GM12878 (cell line): ENCODE measurements around the gene TRIM32. TPM values are rescaled to one million over a fixed set of nuclear protein-coding genes. Genes with fewer than 3 reads are reported as not detected.

ENCODE experiments used
- BHLHE40 ChIP-seq, 2 experiments: fragments of 450-650 bp in 1 of 2; IDR thresholded peaks; 2 replicates each; pipeline ENCODE4 v1.6.1; 2011 to 2017; ENCODE audit warnings: low read depth in 2 of 2, borderline replicate concordance in 1 of 2, improper control_type of control experiment in 1 of 2, low read length in 1 of 2, mild to moderate bottlenecking in 1 of 2
- CBFB ChIP-seq: IDR thresholded peaks from 2 replicates; pipeline ENCODE4 v1.6.1; 2016; ENCODE audit warnings: antibody characterized with exemption, low read depth
- CREM ChIP-seq: IDR thresholded peaks from 2 replicates; pipeline ENCODE4 v1.6.1; 2014; ENCODE audit warnings: antibody characterized with exemption, low read depth
- DPF2 ChIP-seq: fragments of 450-650 bp; IDR thresholded peaks from 2 replicates; pipeline ENCODE4 v1.6.1; 2017; ENCODE audit warnings: mild to moderate bottlenecking
- NFYB ChIP-seq: IDR thresholded peaks from 2 replicates; pipeline ENCODE4 v1.6.1; 2011; ENCODE audit warnings: low read depth, mild to moderate bottlenecking, low read length, improper control_type of control experiment, moderate library complexity; ENCODE audit not compliant: insufficient read depth
- PML ChIP-seq: IDR thresholded peaks from 2 replicates; pipeline ENCODE4 v1.6.1; 2012; ENCODE audit warnings: low read length, inconsistent platforms
- POLR2A ChIP-seq: IDR thresholded peaks from 2 replicates; pipeline ENCODE4 v1.6.1; 2011; ENCODE audit warnings: low read depth, mild to moderate bottlenecking, low read length
- RAD51 ChIP-seq: fragments of 450-650 bp; IDR thresholded peaks from 2 replicates; pipeline ENCODE4 v1.6.1; 2016; ENCODE audit warnings: moderate library complexity, mild to moderate bottlenecking, inconsistent platforms
- TAF1 ChIP-seq: IDR thresholded peaks from 2 replicates; pipeline ENCODE4 v1.6.1; 2011; ENCODE audit warnings: mild to moderate bottlenecking, low read depth, low read length, borderline replicate concordance
- polyA plus RNA-seq, 11 experiments: library from polyadenylated mRNA; depleted of rRNA in 4 of 11; unstranded in 6 of 11; stranded (reverse) in 5 of 11; fragments of >200 nt; fragmentation: Nextera tagmentation in 4 of 11; fragmentation: Illumina TruSeq in 1 of 11; extraction: Ambion mirVana in 4 of 11; extraction: Trizol in 1 of 11; gene quantifications; 1 replicate in 1 of 11; 2 replicates in 10 of 11; pipeline versions ENCODE4 v1.2.1 to v1.2.3, GENCODE V29; 2011 to 2016; ENCODE audit warnings: inconsistent platforms in 2 of 11, missing spikeins in 2 of 11, low read depth in 1 of 11
- total RNA-seq, 4 experiments: library from RNA; depleted of rRNA in 3 of 4; stranded (reverse); fragments of >200 nt in 3 of 4; fragmentation: Illumina TruSeq in 1 of 4; extraction: Trizol in 1 of 4; gene quantifications; 2 replicates each; pipeline versions ENCODE4 v1.2.1 to v1.2.3, GENCODE V29; 2013 to 2021
- TF ChIP-seq, protein P1 (sequence below): fragments of 450-650 bp; IDR thresholded peaks from 2 replicates; pipeline ENCODE4 v1.6.1; 2014; ENCODE audit warnings: mild to moderate bottlenecking
- TF ChIP-seq, protein P2 (sequence below): fragments of 450-650 bp; IDR thresholded peaks from 2 replicates; pipeline ENCODE4 v1.6.1; 2017; ENCODE audit warnings: mild to moderate bottlenecking
- TF ChIP-seq, protein P3 (sequence below): fragments of 450-650 bp; IDR thresholded peaks from 2 replicates; pipeline ENCODE4 v1.6.1; 2016; ENCODE audit warnings: mild to moderate bottlenecking, moderate library complexity, borderline replicate concordance
- TF ChIP-seq, protein P4 (sequence below): fragments of 450-650 bp; conservative IDR thresholded peaks from 2 replicates; pipeline ENCODE4 v1.6.1; 2017; ENCODE audit warnings: mild to moderate bottlenecking, moderate library complexity

TRIM32 gene
- total and polyA plus RNA-seq, 10 of the 15 experiments (the other 5 are each of a cell fraction or from before 2014, with no cell fraction given): 7.1 to 23.8 (median 12.2) TPM

DNA sequence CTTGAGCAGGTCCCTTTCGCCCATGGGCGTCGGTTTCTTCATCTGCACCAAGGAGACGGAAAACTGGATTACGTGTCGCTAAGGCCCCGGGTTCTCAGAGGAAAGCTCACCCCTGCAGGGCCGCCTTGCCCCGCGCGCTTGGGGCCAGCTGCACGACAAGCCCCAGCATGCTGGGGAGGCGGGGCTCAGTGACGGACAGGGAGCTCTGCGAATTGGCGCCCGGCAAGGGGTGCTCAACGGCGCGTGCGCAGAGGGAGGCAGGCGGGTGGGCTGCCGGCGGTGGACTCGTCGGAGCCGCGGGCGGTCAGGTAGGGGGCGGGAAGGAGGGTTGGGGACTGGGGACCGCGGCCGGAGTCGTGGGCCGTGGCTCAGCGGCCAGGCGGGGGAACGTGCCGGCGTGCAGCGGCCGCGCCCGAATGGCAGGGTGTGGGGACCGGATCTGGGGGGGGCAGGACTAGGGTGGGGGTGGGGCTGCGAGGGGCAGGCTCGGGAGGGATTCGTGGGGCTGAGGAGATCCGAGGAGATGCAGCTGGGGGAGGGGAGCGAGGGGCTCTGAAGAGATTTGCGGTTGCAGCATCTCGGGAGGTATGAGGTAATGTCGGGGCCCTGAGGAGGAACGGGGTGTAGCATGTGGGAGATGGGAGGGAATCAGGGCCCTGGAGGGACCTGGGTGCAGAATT is at the start of gene TRIM32 (continued):
- TF ChIP-seq, protein P1, sequence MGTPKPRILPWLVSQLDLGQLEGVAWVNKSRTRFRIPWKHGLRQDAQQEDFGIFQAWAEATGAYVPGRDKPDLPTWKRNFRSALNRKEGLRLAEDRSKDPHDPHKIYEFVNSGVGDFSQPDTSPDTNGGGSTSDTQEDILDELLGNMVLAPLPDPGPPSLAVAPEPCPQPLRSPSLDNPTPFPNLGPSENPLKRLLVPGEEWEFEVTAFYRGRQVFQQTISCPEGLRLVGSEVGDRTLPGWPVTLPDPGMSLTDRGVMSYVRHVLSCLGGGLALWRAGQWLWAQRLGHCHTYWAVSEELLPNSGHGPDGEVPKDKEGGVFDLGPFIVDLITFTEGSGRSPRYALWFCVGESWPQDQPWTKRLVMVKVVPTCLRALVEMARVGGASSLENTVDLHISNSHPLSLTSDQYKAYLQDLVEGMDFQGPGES: 0 out of 2 replicates have a peak, but pooled peaks have one; percentile 42
- TF ChIP-seq TAF1: peak; percentile 77; the same call in 1 of the 2 replicates
- TF ChIP-seq BHLHE40 (IDR thresholded peaks at IDR 0.05; ENCODE audit: borderline replicate concordance in 1 of 2, low read depth in 2 of 2, low read length in 1 of 2): peak; percentile 42 to 66; a peak in 1 of 4 replicates
- peak; percentile 54; the same call in 1 of the 2 replicates for TF ChIP-seq NFYB
- peak; percentile 39; the same call in 1 of the 2 replicates for TF ChIP-seq CREM
- peak; percentile 88 for TF ChIP-seq POLR2A
- TF ChIP-seq, protein P2, sequence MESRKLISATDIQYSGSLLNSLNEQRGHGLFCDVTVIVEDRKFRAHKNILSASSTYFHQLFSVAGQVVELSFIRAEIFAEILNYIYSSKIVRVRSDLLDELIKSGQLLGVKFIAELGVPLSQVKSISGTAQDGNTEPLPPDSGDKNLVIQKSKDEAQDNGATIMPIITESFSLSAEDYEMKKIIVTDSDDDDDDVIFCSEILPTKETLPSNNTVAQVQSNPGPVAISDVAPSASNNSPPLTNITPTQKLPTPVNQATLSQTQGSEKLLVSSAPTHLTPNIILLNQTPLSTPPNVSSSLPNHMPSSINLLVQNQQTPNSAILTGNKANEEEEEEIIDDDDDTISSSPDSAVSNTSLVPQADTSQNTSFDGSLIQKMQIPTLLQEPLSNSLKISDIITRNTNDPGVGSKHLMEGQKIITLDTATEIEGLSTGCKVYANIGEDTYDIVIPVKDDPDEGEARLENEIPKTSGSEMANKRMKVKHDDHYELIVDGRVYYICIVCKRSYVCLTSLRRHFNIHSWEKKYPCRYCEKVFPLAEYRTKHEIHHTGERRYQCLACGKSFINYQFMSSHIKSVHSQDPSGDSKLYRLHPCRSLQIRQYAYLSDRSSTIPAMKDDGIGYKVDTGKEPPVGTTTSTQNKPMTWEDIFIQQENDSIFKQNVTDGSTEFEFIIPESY: no peak
- TF ChIP-seq PML: peak; percentile 61; the same call in 1 of the 2 replicates
- 0 out of 2 replicates have a peak, but pooled peaks have one; percentile 32 for TF ChIP-seq CBFB
- TF ChIP-seq, protein P3, sequence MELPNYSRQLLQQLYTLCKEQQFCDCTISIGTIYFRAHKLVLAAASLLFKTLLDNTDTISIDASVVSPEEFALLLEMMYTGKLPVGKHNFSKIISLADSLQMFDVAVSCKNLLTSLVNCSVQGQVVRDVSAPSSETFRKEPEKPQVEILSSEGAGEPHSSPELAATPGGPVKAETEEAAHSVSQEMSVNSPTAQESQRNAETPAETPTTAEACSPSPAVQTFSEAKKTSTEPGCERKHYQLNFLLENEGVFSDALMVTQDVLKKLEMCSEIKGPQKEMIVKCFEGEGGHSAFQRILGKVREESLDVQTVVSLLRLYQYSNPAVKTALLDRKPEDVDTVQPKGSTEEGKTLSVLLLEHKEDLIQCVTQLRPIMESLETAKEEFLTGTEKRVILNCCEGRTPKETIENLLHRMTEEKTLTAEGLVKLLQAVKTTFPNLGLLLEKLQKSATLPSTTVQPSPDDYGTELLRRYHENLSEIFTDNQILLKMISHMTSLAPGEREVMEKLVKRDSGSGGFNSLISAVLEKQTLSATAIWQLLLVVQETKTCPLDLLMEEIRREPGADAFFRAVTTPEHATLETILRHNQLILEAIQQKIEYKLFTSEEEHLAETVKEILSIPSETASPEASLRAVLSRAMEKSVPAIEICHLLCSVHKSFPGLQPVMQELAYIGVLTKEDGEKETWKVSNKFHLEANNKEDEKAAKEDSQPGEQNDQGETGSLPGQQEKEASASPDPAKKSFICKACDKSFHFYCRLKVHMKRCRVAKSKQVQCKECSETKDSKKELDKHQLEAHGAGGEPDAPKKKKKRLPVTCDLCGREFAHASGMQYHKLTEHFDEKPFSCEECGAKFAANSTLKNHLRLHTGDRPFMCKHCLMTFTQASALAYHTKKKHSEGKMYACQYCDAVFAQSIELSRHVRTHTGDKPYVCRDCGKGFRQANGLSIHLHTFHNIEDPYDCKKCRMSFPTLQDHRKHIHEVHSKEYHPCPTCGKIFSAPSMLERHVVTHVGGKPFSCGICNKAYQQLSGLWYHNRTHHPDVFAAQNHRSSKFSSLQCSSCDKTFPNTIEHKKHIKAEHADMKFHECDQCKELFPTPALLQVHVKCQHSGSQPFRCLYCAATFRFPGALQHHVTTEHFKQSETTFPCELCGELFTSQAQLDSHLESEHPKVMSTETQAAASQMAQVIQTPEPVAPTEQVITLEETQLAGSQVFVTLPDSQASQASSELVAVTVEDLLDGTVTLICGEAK: 0 out of 2 replicates have a peak, but pooled peaks have one; percentile 13
- peak; percentile 91 for TF ChIP-seq DPF2
- no peak for TF ChIP-seq RAD51
- TF ChIP-seq, protein P4, sequence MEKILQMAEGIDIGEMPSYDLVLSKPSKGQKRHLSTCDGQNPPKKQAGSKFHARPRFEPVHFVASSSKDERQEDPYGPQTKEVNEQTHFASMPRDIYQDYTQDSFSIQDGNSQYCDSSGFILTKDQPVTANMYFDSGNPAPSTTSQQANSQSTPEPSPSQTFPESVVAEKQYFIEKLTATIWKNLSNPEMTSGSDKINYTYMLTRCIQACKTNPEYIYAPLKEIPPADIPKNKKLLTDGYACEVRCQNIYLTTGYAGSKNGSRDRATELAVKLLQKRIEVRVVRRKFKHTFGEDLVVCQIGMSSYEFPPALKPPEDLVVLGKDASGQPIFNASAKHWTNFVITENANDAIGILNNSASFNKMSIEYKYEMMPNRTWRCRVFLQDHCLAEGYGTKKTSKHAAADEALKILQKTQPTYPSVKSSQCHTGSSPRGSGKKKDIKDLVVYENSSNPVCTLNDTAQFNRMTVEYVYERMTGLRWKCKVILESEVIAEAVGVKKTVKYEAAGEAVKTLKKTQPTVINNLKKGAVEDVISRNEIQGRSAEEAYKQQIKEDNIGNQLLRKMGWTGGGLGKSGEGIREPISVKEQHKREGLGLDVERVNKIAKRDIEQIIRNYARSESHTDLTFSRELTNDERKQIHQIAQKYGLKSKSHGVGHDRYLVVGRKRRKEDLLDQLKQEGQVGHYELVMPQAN: peak; percentile 63; the same call in 1 of the 2 replicates
